Common myeloid progenitor, CD34-positive (primary cell): ENCODE results near the gene ZBTB22.
"Not testable (repeated sequence)": the region's sequence is repeated elsewhere in the genome, so short reads cannot be mapped to it uniquely, and the experiment has no call there.

Experiments
- CTCF ChIA-PET: fragments of 350-600 bp; sonication (Branson Sonifier 250); formaldehyde crosslinking; loops from one replicate; lab custom pipeline; 2021; ENCODE audit warnings: antibody characterized with exemption; lab: Charles Lee
- POLR2A ChIA-PET: fragments of 350-600 bp; sonication (Branson Sonifier 250); formaldehyde crosslinking; loops from one replicate; lab custom pipeline; 2021; ENCODE audit warnings: antibody characterized with exemption; lab: Charles Lee
- DNase-seq, 3 donors: peaks; one replicate each; pipeline versions ENCODE4 v3.0.0 to v3.0.0-alpha.2; 2013
- H3K27ac ChIP-seq, 2 experiments: 1 replicate in 1 of 2; 2 replicates in 1 of 2; pipeline ENCODE4 v1.7.0; 2013; ENCODE audit warnings: inconsistent platforms in 2 of 2, low read length in 2 of 2, mild to moderate bottlenecking in 2 of 2, low read depth in 1 of 2, moderate library complexity in 1 of 2; ENCODE audit not compliant: severe bottlenecking in 2 of 2, insufficient read depth in 1 of 2, poor library complexity in 1 of 2
- H3K27me3 ChIP-seq, 5 experiments: replicated peaks in 2 of 5; 1 replicate in 3 of 5; 2 replicates in 2 of 5; pipeline versions ENCODE4 v1.6.1 to v1.7.0; 2013; ENCODE audit warnings: low read length in 4 of 5, mild to moderate bottlenecking in 2 of 5, moderate library complexity in 2 of 5, inconsistent platforms in 1 of 5; ENCODE audit not compliant: insufficient read depth in 5 of 5, control insufficient read depth in 4 of 5
- H3K36me3 ChIP-seq, 4 experiments: 1 replicate in 2 of 4; 2 replicates in 2 of 4; pipeline versions ENCODE4 v1.6.1 to v1.7.0; 2013; ENCODE audit warnings: low read length in 3 of 4, control low read depth in 1 of 4, mild to moderate bottlenecking in 1 of 4; ENCODE audit not compliant: control insufficient read depth in 4 of 4, insufficient read depth in 4 of 4
- H3K4me1 ChIP-seq, 4 experiments: 1 replicate in 3 of 4; 2 replicates in 1 of 4; pipeline versions ENCODE4 v1.6.1 to v1.7.1; 2013; ENCODE audit warnings: low read length in 3 of 4, mild to moderate bottlenecking in 3 of 4, control low read depth in 1 of 4, inconsistent platforms in 1 of 4, moderate library complexity in 1 of 4; ENCODE audit not compliant: control insufficient read depth in 4 of 4, insufficient read depth in 4 of 4; ENCODE audit errors: control extremely low read depth in 1 of 4
- H3K4me3 ChIP-seq, 7 experiments: 1 replicate in 4 of 7; 2 replicates in 3 of 7; pipeline versions ENCODE4 v1.5.1 to v1.7.0; 2013; ENCODE audit warnings: mild to moderate bottlenecking in 7 of 7, low read length in 6 of 7, moderate library complexity in 6 of 7, inconsistent platforms in 2 of 7, low read depth in 2 of 7, control low read depth in 1 of 7; ENCODE audit not compliant: insufficient read depth in 4 of 7, control insufficient read depth in 1 of 7; ENCODE audit errors: extremely low read depth in 1 of 7
- H3K9me3 ChIP-seq, 5 experiments: 1 replicate in 4 of 5; 2 replicates in 1 of 5; pipeline versions ENCODE4 v1.6.1 to v1.7.1; 2013; ENCODE audit warnings: low read length in 4 of 5, mild to moderate bottlenecking in 2 of 5, inconsistent platforms in 1 of 5, low read depth in 1 of 5, moderate library complexity in 1 of 5; ENCODE audit not compliant: control insufficient read depth in 4 of 5, insufficient read depth in 2 of 5; ENCODE audit errors: control extremely low read depth in 1 of 5
- WGBS: methylation state at CpG from one replicate; pipeline ENCODE4 v1.1.5; 2013; ENCODE audit not compliant: insufficient coverage; 5-methylcytosine and 5-hydroxymethylcytosine counted together

ZBTB22 gene

GRCh38 chr6:33276864-33277662 is 40.5 kb downstream of the ZBTB22 start, which contains the start of gene B3GALT4:
Gene B3GALT4, plus strand, starts transcription at chr6:33277123. Its CDS starts 297 bp downstream, at chr6:33277420.
- 0% methylated on average over 75 of the region's 80 CpGs for WGBS
- POLR2A ChIA-PET = interaction anchor here (0.9 to 2.6 kb wide), 6 partner anchors 12 to 126 kb away, joined by 3 to 14 read pairs (median 4); partner anchors contain the start of genes PFDN6, TAPBP and WDR46
- no peaks in the 10 kb centered on the region for H3K9me3 ChIP-seq
- DNase-seq = peak; percentile 72 to 84 (median 81)
- H3K27ac ChIP-seq = peak within 1 kb of the TSS; percentile 50 to 77
- H3K27me3 ChIP-seq = no peaks in the 10 kb centered on the region
- H3K4me1 ChIP-seq = peaks cover 7 to 73% (median 63%) of the 10 kb centered on the region in 4 experiments
- H3K4me3 ChIP-seq = peak within 1 kb of the TSS; percentile 59 to 88 (median 72)
- CTCF ChIA-PET = interaction anchor here (0.6 to 9.7 kb wide), 21 partner anchors 10 to 342 kb away, joined by 3 to 96 read pairs (median 3); partner anchors contain the start of genes CUTA, PFDN6, RGL2 and TAPBP
- peaks cover 3 to 84% (median 48%) of the 10 kb centered on the region in 4 experiments for H3K36me3 ChIP-seq

GRCh38 chr6:33276581-33276863 is 41.0 kb downstream of the ZBTB22 start:
- no peak for DNase-seq
- H3K27ac ChIP-seq = peak overlapping the region; percentile 50 to 77
- H3K27me3 ChIP-seq = no peaks in the 10 kb centered on the region
- POLR2A ChIA-PET = interaction anchor here (1.1 to 2.6 kb wide), 3 partner anchors 12 to 127 kb away, joined by 3 to 14 read pairs (median 7); partner anchors contain the start of genes PFDN6 and WDR46
- CTCF ChIA-PET = interaction anchor here (0.6 to 9.7 kb wide), 13 partner anchors 10 to 343 kb away, joined by 3 to 96 read pairs (median 4); partner anchors contain the start of genes CUTA, PFDN6, RGL2 and WDR46
- H3K36me3 ChIP-seq = peaks cover 3 to 80% (median 44%) of the 10 kb centered on the region in 4 experiments
- H3K4me3 ChIP-seq = peak overlapping the region; percentile 59 to 88 (median 72)
- no peaks in the 10 kb centered on the region for H3K9me3 ChIP-seq
- peaks cover 7 to 73% (median 63%) of the 10 kb centered on the region in 4 experiments for H3K4me1 ChIP-seq

GRCh38 chr6:33275795-33276580 is 41.6 kb downstream of the ZBTB22 start:
- 94% methylated on average over 9 of the region's 16 CpGs for WGBS
- peaks cover 3 to 74% (median 39%) of the 10 kb centered on the region in 4 experiments for H3K36me3 ChIP-seq
- CTCF ChIA-PET = interaction anchor here (0.6 to 9.7 kb wide), 7 partner anchors 14 to 343 kb away, joined by 3 to 96 read pairs (median 11); partner anchors contain the start of genes CUTA, PFDN6, RGL2 and WDR46

GRCh38 chr6:33273924-33274902 is 43.3 kb downstream of the ZBTB22 start:
- peaks cover 3 to 66% (median 33%) of the 10 kb centered on the region in 4 experiments for H3K36me3 ChIP-seq
- peak overlapping the region; percentile 21 to 99 for H3K27ac ChIP-seq
- H3K27me3 ChIP-seq = no peaks in the 10 kb centered on the region
- ChIA-PET CTCF (interaction anchor here (6.2 kb wide), 1 partner anchor 15 kb away, joined by 53 read pairs; the partner anchor contains the start of genes PFDN6 and WDR46), POLR2A (no interaction called here)
- no peaks in the 10 kb centered on the region for H3K9me3 ChIP-seq
- H3K4me1 ChIP-seq = peaks cover 7 to 69% (median 61%) of the 10 kb centered on the region in 4 experiments
- no peak for DNase-seq
- peak overlapping the region in 3 of 7 experiments; percentile 18 to 83 (median 76) for H3K4me3 ChIP-seq
- 94% methylated on average over 10 of the region's 14 CpGs for WGBS

More at GRCh38 chr6:33275795-33276580, 41.6 kb downstream of the ZBTB22 start:
- H3K27me3 ChIP-seq, DNase-seq, H3K9me3 ChIP-seq: not testable (repeated sequence)
- Histone ChIP-seq H3K4me3 (peak overlapping the region in 6 of 7 experiments; percentile 59 to 88 (median 77)), H3K4me1 (peaks cover 7 to 73% (median 65%) of the 10 kb centered on the region in 4 experiments), H3K27ac (peak overlapping the region in 1 of 2 experiments; percentile 77)
- POLR2A ChIA-PET = interaction anchor here (1.1 to 2.6 kb wide), 2 partner anchors 24 to 127 kb away, joined by 3 to 14 read pairs; no protein-coding TSS in a partner anchor

GRCh38 chr6:33273129-33273923 is 44.2 kb downstream of the ZBTB22 start:
- Histone ChIP-seq H3K9me3 (no peaks in the 10 kb centered on the region), H3K27ac (peak overlapping the region; percentile 96 to 99), H3K4me1 (peaks cover 7 to 67% (median 61%) of the 10 kb centered on the region in 4 experiments), H3K36me3 (peaks cover 4 to 66% (median 34%) of the 10 kb centered on the region in 4 experiments), H3K27me3 (no peaks in the 10 kb centered on the region), H3K4me3 (peak overlapping the region in 6 of 7 experiments; percentile 76 to 95 (median 88))
- POLR2A ChIA-PET = no interaction called here
- CTCF ChIA-PET = no interaction called here
- WGBS = 82% methylated on average over 4 of the region's 11 CpGs
- no peak for DNase-seq
